CD4-positive, alpha-beta T cell treated with Interleukin-10 for 1 hour (primary cell): ENCODE measurements around the gene NUTM2D.
"Not testable (repeated sequence)": the region's sequence is repeated elsewhere in the genome, so short reads cannot be mapped to it uniquely, and the experiment has no call there.

ENCODE experiments used
- DNase-seq: peaks from one replicate; pipeline ENCODE4 v3.0.0-alpha.2; 2020

The NUTM2D gene, protein sequence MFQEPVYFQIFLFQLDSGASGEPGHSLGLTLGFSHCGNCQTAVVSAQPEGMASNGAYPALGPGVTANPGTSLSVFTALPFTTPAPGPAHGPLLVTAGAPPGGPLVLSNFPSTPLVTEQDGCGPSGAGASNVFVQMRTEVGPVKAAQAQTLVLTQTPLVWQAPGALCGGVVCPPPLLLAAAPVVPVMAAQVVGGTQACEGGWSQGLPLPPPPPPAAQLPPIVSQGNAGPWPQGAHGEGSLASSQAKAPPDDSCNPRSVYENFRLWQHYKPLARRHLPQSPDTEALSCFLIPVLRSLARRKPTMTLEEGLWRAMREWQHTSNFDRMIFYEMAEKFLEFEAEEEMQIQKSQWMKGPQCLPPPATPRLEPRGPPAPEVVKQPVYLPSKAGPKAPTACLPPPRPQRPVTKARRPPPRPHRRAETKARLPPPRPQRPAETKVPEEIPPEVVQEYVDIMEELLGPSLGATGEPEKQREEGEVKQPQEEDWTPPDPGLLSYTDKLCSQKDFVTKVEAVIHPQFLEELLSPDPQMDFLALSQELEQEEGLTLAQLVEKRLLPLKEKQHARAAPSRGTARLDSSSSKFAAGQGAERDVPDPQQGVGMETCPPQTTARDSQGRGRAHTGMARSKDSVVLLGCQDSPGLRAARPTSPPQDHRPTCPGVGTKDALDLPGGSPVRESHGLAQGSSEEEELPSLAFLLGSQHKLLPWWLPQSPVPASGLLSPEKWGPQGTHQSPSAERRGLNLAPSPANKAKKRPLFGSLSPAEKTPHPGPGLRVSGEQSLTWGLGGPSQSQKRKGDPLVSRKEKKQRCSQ

DNA sequence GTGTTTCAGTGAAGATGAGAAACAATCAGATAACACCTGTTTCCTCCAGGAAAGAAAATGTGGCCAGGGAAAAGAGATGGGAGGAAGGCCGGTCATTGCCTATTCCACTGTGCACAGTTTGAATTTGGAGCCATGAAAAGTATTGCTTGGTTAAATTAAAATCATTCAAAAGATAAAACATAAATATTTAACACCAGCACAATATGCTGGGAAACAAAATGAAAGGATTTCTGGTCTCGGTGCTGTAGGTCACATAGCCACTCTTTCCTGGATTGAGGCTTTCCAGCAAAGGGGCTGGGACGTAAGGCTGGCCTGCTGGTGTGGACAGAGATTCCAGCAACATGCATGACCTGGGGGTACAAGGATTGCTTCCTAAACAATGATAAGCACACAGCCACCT is at the start of gene NUTM2D:
Gene NUTM2D (plus strand): TSS at position 301 of the 400 bp plus-strand sequence. CDS start 522 bp downstream, outside the sequence.
- not testable (repeated sequence) for DNase-seq

DNA sequence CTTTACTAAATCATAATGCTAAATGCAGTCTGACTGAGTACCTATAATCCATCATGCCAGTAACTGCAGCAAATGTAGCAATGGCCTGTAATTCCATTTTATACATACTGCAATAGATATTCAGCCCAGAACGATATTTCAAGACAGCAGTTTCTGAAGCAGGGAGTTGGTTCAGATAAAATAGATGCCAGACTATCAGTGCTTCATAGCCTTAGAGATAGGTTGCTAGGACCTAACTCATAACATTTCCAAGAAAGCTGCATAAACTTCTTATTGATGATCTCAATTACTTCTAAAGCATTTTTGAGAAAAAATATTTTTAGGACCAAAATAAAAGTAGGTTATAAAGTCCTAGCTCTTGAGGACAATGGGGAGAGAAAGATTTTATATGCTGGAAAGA is 48.8 kb upstream of the NUTM2D start:
- not testable (repeated sequence) for DNase-seq

DNA sequence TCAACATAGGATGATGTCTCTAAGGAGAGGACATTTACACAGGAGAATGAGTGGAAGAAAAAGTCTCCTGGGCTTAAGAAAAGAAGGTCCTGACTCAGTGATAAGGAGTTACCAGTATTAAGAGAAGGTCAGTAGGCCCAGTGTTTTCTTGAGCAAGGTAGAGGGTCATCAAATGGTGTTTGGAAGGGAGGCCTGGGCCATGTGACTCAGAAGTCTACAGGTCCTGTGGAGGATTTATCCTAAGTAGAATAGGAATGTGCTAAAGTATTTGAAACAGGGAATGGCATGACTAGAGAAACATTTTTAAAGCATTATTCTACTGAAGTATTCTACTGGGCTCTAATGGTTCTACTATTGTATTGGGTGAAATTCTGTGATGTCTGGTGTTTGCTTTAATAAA is 47.9 kb upstream of the NUTM2D start:
- DNase-seq: not testable (repeated sequence)

DNA sequence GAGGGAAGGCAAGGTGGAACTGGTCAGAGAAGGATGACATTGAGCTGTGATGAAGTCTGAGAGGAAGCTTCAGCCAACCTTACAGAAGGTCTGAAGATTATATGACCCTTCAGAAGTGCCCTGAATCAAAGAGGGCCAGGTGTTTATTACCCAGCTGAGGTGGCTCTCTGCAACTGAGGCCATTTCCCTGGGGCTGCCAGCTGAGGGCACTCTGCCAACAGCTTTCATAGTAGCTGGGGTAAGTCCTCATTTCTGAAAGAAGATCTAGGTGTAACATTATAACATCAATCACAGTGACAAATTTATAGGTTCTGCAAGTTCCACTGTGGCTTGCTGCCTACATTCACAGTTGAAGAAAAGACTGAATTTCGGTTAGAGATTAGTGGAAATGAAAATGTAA is 46.0 kb upstream of the NUTM2D start:
- DNase-seq: not testable (repeated sequence)

DNA sequence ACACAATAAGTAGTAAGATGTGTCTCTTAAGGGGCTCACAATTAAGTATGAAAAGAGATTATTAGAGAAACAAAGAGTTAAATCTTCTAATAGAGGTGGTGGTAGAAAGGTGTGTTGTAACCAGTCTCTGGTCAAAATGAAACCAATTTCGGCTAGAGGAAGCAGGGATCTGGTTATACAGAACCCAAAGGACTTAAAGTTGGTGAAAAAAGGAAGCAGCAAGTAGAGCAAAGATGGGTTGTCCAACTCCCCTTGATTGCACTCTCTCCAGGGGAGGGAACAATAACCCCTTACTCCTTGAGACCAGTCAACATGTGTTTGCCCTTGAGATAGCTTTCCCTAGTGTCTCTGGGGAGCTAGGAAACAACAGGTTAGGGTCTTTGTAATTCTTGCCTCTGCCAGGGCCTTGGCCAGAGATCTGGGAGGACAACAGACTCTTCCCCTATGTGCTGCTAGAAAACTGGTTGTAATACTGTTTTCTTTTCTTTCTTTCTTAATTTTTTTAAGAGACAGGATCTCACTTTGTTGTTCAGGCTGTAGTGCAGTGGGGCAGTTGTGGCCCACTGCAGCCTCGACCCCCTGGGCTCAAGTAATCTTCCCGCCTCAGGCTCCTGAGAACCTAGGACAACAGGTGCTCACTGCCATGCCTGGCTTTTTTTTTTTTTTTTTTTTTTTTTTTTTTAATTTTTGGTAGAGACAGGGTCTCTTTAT is 43.7 kb upstream of the NUTM2D start:
- DNase-seq: not testable (repeated sequence)

DNA sequence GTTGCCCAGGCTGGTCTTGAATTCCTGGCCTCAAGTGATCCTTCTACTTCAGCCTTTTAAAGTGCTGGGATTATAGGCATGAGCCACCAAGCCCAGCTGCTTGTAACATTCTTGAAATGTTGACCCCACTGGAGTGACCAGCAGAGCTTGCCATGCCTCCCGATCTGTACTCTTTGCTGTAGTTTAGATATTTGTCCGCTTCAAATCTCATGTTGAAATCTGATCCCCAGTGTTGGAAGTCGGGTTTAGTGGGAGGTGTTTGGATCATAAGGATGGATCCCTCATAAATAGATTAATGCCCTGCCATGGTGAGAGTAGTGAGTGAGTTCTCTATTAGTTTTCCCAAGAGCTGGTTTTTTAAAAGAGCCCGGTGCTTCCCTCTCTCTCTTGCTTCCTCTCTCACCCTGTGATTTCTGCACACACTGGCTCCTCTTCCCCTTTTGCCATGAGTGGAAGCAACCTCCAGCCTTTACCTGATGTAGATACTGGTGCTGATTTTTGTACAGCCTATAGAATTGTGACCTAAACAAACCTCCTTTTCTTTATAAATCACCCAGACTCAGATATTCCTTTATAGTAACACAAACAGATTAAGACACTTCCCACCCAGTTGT is 43.1 kb upstream of the NUTM2D start:
- DNase-seq: not testable (repeated sequence)

DNA sequence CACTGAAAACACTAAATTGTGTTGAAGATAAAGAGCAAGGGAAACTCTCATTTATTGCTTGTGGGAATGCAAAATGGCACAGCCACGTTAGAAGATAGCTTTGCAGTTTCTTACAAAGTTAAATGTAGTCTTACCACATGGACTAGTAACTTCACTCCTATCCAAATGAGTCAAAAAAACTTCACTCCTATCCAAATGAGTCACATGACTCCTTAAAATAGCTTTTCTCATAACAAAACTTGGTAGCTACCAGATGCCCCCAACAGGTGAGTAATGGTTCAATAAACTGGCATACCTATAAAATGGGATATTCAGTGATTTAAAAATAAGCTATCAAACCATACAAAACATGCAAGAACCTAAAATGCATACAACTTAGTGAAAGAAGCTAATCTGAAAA is 36.0 kb upstream of the NUTM2D start:
- DNase-seq: not testable (repeated sequence)

DNA sequence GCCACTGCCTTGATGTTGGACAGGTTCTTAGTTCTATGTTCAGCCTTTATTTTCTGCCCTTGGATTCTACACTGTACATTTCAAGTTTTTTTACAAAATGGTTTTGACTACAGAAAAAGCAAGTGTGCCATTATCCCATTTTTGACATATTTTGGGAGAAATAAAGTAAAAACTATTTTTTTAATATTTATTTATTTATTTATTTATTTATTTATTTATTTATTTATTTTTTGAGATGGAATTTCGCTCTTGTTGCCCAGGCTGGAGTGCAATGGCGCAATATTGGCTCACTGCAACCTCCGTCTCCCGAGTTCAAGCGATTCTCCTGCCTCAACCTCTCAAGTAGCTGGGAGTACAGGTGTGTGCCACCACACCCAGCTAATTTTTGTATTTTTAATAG is 33.0 kb upstream of the NUTM2D start:
- DNase-seq: not testable (repeated sequence)

DNA sequence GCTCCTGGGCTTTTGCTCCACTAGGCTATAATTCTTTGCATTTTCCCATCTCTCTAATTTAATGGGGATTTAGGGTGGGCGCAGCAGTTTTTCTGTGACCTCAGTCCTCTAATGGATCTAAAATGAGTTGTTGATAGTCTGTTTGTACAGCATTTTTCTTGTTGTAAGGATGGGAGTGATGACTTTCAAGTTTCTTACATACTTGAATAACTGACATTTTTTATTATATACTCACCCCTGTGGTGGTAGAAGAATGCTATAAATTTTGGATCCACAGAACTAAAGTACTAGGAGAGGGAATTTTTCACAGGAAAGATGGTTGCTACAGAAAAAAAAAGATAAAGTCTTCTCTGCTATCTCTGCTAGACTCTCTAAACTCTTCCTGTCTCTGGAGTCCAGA is 29.6 kb upstream of the NUTM2D start:
- DNase-seq: not testable (repeated sequence)

DNA sequence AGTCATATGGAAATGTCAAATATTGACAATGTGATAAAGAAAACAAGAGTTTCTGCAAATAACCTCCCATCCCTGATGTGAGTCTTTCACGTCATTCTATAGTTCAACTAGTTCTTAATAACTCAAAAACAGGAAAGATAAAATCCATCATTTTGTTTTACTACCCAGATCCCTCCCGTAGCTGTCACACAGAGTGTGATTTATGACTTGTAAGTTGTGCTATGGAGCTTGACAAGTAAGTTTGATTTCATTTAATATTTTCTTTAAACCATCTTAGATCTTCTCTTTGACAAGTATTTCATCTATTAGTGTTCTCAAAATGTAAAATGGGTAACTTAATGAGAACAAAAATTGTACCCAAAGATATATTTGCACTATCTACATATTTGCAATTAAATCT is 28.4 kb upstream of the NUTM2D start:
- DNase-seq: not testable (repeated sequence)

DNA sequence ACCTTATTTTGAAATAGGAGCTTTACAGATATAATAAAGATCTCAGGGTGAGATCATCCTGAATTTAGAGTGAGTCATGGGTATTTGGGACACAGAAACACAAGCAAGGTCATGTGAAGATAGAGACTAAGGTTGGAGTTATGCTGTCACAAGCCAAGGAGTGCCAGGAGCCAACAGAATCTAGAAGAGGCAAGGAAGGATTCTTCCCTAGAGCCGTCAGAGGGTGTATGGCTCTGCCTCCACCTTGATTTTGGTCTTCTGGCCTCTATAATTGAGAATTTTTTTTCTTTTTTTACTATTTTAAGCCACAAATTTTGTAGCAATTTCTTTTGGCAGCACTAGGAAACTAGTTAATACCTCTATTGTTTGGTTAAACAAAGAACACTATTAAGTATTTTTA is 24.9 kb upstream of the NUTM2D start:
- not testable (repeated sequence) for DNase-seq

DNA sequence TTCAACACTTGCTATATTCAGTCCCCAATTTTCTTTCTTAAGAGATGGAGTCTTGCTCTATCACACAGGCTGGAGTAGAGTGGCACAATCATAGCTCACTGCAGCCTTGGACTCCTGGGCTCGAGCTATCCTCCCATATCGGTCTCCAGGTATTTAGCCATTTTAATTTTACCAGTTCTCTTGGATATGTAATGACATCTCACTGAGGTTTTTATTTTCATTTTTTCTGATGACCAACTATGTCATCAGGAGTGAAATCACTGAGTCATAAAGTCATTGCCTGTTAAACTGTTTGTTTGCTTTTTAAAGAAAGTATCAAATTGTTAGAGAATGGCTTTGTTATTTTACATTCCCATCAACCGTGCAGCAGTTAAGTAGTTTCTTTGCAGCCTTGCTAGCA is 17.1 kb upstream of the NUTM2D start:
- not testable (repeated sequence) for DNase-seq

DNA sequence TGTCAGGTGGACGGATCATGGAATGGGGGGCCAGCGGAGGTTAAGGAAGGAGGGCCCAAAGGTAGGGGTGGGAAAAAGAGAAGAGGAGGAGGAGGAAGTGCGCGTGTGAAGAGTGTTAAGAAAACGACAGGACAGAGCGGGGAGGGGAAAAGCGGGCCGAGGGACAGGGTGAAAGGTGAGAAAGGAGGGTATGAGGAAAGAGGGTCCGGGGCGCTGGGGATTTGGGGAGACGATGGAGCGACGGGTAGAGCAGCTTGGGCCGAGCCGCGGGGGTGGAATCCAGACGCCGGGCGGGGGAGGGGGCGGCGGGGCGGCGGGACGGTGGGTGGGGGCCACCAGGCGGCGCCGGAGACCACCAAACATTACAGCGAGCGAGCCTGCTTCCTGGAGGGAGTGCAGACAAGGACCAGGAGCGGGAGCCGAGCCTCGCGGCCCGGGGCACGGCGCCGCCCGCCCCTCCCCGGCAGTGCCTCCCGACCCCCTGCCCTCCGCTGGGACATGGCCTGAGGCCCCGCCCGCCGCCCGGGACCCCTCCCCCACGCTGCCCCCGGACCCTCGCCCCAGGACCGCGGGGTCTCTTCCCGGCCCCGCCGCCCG is 15.9 kb upstream of the NUTM2D start:
- DNase-seq: not testable (repeated sequence)

DNA sequence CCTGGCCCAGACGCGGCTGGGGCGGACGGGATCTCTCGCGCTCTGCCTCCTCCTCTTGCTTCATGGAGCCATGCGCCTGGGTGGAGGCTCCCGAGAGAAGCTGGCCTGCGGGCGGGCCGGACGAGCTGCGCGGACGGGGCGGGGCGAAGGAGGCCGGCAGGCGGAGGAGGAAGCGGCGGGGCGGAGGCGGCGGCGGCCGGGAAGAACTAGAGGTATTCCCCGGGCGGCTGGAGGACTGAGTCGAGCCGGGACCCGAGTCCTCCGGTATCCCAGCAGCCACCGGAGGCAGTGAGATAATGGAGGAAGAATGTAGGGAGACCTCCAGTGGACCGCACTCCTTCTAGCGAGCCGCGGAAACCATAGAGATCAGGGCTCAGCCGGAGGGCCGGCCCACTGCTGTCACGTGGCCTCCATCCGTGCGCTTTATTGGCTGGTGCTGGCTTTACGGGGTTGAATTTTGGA is 15.3 kb upstream of the NUTM2D start:
- peak; percentile 88 for DNase-seq

DNA sequence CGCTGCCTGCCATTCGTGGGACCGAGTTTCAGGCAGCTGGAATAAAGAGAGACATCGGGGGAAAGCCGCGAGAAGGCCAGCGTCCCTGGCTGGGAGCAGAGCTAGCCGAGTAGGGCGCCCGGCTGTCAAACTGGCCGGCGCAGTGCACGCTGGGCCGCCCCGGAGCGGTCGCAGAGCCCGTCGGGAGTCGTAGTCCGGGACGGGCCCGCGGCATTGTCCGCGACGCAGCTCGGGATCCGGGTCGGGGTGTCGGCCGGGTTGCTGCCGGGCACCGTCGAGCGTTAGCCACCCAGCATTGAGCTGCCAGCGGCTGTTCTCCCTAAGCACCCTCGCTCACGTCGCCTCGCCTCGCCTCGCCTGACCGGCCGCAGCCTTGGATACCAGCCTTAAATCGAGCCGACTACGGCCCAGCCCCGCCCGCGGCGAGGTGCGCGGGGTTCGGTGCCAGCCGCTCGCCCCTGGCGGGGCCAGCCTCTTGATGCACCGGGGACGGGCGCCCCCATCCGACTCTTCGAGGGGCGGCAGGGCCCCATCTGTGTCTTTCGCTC is 14.8 kb upstream of the NUTM2D start:
- peak; percentile 86 for DNase-seq

DNA sequence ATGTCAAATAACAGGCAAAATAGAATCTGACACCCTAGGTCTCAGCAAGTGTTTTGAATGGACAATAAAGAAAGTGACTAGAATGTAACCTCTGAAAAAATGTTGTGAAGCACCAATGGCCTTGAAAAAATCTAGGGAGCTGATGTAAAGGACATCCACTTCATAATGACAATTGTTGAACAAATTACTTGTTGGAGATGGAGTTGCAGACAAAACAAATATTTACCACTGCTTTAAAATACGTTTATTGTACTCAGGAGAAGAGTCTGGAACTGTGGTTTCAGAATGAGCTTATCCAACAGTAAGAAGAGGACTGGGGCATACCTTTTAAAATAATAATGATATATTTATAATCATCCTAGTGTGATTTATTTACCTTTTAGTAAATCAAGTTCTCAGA is 11.8 kb upstream of the NUTM2D start:
- DNase-seq: not testable (repeated sequence)

DNA sequence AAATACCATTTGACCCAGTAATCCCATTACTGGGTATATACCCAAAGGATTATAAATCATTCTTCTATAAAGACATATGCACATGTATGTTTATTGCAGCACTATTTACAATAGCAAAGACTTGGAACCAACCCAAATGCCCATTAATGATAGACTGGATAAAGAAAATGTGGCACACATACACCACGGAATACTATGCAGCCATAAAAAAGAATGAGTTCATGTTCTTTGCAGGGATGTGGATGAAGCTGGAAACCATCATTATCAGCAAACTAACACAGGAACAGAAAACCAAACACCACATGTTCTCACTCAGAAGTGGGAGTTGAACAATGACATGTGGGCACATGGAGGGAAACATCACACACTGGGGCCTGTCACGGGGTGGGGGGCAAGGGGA is 7.4 kb upstream of the NUTM2D start:
- not testable (repeated sequence) for DNase-seq

DNA sequence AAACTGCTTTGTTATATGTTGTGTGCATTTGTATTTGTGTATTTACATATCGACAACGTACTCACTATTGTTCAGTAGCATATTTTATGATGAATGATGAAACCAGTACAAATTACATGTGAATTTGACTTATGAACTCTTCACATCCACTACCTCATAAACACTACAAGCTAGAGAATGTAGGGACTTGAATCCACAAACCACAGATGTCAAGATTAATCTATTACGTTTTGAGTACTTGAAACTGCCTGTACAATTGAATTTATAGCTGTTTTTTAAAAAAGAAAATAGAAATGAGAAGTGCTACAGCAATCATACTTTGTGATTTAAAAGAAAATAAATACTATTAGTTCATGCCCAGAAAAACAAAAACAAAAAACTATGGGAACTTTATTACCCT is 4.7 kb upstream of the NUTM2D start:
- DNase-seq: not testable (repeated sequence)

DNA sequence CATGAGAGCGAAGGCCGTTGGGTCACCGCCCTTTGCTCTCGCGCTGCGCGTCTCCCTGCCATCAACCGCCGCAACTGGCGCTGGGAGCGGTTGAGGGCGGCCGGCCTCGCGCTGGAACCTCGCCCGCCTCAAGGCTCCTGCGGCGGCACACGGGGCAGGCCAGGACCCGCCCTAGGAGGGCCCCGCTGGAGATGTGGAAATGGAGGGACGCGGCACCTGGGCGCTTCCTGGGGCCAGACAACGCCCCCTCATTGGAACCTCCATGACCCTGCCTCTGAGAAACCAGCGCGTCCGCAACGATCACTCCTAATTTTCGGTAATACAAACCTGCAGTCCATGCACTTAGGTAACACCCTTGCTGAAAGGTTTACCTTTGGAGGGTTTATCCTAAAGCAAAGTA is 2.4 kb upstream of the NUTM2D start:
- DNase-seq: not testable (repeated sequence)

DNA sequence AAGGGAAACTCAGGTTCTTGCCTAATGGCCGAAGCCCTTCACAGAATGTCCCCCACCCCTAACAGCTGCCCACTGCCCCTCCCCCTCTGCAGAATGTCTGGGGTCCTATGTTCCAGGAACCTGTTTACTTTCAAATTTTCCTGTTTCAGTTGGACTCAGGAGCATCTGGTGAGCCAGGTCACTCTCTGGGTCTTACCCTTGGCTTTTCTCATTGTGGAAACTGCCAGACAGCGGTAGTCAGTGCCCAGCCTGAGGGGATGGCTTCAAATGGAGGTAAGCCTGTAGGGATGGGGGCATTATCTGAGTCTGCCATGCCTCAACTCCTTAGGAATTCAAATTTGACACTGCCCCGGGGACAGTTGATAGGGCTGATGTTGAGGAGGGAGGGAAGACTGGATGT is 615 bp downstream of the NUTM2D start:
- DNase-seq: not testable (repeated sequence)

DNA sequence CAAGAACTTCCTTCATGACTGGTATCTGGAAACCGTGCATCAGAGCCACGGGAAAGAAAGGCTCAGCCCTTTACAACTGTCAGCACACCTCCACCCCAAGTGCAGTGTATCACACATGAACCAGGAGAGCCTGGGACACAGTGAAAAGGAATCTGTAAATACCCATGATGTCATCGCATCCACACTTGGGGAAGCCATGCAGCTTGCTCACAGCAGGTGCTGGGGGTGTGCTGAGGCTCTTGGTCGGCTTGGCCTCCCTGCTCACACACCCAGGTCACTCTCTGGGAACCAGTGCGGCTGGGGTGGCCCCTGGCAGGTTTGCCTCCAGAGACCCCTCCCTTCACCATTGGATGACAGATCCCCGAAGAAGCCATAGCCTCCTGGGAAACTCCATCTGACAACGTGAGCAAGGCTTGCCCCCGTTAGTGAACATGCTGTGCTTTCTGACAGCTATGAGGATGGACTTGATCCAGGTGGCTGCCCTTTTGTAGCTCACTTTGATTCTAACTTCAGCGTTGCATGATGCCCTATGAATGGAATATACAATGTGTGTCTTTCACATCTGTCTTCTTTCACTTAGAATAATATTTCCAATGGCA is 12.1 kb downstream of the NUTM2D start:
- DNase-seq: not testable (repeated sequence)
